ENCODE measurements around the gene SPOCK1.

SPOCK1 gene

DNA sequence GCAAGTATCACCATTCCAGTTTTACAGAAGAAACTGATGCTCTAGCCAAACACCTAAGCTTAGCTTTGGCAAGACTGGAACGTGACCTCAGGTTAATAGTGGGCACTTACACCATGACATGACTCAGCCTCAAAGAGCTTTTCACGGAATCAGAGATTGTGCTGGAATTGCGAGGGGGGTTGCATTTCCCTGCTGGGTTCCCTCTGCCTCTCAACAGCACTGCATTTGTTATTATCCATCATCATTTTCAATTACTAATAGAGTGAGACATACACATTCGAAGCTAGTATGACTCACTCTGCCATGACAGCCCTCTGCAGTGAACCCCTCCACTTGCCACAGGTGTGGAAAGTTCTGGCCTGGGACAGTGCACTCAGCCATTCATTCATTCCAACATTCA, 8.0 kb downstream of the SPOCK1 start:
- DNase-seq = no peak

DNA sequence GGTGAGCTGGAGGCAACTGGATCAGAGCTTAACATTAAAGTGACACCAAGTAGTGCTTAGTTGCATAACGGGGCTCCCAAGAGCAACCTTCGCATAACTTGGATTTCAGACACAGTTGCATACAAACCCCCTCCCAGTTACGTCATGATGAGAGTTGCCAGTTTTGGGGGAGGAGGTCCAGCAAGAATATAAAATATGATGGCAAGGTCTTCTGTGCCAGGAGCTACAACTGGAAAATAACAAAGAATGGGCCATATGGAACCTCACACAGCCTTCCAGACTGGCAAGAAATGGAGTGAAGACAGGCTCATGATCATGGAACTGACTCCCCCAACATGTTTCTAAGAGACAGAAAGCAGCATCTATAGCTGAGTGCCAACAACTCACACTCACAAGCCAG, 8.5 kb downstream of the SPOCK1 start:
- DNase-seq = no peak

DNA sequence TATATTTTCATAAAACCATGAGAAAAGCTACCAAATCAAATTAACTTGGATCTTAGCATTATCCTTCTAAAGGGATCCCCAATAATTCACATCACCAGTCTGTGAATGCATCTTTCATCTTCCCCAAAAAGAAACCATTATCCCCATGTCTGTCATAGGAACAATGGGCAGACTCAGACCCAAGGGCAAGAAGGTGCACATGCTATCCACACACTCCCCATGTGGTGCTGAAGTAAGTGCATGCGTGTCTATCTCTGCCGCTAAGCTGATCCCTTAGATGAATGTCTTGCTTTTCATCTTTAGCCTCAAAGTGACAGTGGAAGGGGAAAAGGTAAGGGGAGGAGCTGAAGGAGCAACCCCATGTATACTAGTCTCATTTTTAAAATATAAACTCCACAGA, 10.2 kb downstream of the SPOCK1 start:
- DNase-seq = no peak

DNA sequence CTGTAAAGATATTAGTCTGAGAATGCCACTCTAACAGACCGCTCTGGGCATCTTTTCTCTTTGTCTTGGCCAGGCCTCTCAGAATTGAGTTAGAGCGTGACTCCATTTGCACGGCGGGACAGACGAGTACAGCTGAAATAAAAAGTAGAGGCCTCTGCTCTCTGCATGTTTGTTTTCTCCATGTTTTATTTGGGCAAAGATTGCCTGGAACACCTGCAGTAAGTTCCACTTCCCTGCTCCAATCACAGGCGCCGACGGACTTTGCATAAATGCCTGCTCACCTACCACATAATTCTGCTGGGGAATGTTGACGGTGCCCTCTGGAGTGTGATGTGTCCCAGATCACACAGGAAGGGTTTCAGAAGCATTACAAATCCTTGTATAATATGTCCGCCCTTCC, 10.6 kb downstream of the SPOCK1 start:
- no peak for DNase-seq

DNA sequence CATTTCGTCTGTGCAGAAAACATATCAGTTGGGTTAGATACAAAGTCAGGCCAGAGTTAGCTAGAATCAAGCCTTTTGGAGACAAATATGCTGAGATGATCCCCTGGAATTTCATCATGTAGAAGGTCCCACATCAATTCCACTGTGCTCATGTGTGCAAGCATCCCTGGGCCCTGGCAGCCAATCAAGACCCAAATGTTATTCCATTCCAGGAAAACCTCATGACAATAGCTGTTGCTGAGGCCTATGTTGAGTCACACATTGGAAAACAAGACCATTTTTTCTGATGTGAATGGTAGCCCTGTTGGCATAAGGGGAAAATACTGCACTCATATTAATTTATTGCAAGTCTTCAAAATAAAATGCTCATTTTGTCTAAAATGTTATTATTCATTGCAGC, 11.5 kb downstream of the SPOCK1 start:
- no peak for DNase-seq

DNA sequence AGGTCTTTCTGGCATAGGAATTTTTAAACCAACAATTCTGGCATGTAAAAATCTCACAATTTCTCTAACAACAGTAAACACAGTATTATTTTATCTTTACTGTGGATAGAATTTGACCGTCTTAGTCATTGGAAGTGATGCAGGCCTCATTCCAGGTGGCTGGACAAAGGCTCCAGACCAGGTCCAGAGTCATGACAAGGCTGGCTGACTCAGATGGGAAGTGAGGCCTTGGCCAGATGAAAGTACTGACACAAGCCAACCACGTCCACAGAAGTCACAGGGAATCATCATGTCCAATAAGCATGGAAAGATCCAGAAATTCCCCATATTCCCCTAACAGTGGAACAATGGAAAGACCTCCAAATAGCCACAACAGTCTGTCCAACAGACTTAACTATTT, 12.4 kb downstream of the SPOCK1 start:
- DNase-seq = no peak

DNA sequence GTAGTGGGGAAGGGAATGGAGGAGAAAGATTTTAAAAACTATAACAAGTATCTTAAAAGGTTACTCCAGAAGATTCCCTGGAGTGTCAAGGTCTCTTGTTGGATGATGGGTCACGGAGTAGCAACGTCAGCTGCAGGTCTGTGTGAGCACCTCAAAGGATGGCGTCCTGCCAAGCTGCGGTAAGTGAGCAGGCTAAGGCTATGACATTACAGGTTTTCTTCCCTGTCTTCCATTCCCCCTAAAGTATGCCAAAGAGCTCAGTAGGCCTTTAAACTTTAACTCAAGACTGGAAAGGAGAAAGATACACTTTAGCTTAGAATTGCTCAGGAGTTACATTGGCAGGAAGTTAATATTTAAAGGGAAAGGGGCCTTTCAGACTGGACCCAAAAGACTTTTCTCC, 17.5 kb downstream of the SPOCK1 start:
- DNase-seq = no peak

DNA sequence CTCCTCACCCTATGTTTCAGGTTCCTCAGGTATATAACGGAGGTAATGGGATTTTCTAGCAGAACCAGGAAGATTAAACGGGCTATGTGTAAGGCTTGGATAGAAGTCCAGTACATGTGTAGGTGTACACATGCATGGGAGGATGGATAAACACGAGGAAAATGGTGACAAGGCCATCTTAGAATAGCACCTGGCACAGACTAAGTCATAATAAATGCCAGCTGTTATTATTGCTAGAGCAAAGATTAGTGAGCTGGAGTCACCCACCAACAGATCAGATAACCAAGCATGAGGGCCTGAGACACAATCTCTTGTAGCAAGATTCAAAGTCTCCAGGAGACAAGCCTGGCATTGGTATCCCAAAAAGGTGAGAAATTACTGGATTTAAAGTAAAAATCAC, 21.1 kb downstream of the SPOCK1 start:
- no peak for DNase-seq

DNA sequence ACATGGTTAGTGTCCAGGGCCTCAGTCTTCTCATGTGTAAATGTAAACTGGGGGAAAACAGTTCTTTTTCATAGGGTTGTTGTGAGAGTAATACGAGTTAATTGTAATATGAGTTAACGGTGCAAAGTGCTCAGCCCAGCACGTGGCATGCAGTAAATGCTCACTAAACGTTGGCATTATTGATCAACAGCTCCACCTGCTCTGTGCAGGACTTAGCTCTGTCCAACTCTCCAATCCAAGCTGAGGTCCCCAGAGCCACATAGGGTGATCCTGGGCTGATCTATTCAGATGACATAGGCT, 28.3 kb downstream of the SPOCK1 start:
- DNase-seq = no peak

DNA sequence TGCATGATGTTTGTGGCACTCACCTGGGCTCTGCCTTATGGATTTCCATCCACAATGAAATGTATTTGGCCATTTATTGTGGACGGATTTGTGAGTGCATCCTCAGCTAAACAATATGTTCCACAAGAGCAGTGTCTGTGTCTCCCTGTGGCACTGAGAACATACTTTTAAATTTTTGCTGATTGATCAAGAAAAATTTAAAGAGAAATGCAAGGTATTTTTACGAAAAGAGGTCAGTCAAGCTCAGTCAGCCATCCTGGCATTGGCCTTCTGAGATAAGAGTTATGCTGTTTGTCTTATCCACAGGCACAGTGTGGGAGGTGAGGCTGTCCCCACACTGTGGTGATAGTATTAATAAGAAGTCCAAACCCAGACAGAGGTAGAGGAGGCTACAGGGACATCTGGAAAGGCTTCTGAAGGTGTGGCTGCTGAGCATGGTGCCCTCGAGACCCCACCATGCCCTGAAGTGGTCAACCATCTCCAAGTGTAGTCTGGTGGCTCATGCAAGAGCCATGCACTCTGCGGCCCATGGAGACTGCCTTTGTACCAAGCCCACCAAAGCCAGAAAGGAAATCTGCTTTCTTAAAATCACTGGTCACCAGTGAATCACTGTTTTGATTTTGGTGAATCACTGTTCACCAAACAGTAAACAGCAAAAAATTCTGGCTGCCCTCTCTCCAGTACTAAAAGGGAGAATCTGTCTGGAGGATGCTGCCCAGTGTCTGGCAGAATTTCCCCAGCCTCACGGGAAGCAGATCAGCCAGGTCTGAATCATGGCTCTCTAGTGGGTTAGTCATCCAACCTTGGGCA, 28.8 kb downstream of the SPOCK1 start:
- DNase-seq = no peak

DNA sequence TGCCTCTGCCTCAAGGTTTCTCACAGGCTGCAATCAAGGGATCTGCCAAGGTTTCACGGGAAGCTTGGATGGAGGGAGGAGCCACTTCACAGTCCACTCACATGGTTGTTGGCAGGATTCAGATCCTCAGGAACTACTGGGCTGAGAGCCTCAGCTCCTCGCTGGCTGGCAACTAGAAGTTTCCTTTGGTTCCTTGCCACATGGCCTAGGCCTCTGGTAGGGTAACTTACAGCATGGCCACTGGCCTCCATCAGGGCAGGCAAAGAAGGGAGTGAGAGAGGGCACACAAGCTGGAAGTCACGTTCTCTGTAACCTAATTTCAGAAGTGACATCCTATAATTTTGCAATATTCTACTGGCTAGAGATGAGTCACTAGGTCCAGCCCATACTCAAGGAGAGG, 32.2 kb downstream of the SPOCK1 start:
- no peak for DNase-seq

DNA sequence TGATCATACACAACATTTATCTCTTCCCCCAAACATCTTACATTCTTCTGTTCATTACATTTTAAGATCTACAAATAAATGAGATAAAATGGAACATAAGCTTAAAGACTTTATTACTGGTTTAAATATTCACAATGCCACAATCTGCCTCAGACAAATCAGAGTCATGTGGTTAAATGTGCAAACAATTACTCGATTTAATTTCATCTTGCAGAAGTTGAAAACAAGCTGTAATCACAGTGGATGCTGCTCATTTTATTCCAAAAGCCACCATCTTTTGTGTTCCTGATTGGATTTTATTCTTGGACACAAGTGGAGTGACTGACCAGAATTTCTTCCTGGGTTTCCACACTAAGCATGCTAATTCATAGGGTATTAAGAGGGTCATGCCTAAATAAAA, 33.2 kb downstream of the SPOCK1 start:
- no peak for DNase-seq

DNA sequence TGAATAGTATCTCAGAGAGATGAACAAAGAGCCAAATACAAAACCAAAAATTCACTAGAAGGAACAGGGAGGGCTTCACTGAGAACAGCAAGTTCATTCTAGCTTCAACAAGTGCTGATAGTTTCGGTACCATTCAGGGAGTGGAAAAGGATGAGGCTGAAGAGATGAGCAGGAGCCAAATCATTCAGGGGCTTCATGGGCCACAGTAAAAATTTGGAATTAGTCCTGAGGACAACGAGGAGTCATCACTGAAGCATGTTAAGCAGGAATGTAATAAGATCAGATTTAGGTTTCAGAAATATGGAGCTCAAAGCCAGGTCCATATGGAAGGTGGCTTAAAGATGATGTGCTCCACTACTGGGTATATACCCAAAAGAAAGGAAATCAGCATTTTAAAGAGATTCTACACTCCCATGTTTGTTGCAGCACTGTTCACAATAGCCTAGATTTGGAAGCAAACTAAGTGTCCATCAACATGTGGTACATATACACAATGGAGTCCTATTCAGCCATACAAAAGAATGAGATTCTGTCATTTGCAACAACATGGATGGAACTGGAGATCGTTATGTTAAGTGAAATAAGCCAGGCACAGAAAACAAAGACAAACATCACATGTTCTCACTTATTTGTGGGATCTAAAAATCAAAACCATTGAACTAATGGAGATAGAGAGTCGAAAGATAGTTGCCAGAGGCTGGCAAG, 36.2 kb downstream of the SPOCK1 start:
- DNase-seq = no peak

DNA sequence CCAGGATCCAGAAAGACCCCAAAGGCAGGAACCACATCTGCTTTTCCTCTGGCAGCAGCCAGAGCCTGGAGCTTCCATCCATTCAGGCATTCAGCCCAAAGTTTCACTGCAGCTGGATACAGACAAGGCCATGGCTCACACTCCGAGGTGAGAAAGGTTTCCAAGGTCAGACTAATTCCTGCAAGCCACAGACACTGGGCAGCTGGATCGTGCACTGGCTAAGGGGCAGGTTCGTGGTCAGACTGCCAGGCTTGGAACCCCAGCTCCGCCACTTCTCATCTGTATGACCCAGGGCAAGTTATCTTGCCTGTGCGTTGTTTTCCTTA, 36.9 kb downstream of the SPOCK1 start:
- DNase-seq = no peak

DNA sequence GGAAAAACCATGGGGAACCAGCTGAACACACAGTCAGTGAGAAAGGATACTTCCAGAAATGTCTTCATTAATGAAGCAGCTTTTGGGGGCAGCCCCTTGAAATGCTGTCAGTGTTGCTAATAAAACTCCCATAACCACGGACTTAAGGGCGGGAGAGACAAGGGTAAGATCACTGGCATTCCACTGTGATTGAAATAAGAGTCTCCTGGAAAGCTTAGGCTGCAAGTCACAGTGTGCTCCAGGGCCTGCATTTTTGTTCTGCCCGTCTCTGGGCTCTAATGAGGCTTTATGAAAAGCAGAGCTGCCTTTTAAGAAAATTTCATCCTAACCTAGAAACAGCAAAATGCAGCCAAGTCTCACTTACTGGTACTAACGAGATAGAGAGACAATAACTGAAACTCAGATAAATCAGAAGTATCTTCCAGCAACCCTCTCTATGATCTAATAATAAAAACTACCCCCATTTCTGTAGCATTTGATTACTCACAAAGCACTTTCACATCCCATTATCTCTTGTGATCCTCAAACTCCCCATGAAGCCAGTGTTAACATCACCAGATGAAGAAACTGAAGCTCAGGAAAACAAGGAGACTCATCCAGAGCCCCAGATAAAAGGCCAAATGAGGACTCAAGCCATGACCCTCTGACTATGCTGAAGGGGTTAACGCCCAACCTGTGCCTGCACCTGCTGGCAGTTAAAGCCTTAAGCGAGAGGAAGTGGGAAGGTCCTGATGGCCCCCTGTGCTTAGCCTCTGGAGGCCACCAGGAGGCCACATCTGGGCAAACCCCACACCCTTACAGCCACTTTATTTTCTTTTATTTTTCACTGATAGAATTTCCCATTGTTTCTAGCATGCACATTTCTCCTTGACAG, 37.5 kb downstream of the SPOCK1 start:
- no peak for DNase-seq

DNA sequence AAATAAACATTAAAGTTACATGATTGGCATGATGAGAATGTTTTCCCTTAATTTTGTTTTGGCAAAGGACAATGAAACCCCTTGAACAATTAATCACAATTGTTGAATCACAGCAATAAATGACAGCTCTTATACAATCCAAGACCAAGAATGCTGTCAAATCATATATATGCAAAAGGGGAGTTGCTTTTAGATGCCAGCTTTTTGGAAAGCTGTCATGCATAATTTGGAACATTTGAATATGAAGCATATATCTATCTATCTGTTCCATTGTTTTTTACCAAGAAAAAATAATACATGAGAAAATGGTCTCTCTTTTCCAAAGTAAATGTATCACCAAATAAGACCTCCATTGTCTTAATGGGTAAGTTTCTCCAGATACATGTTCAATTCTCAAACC, 44.5 kb downstream of the SPOCK1 start:
- no peak for DNase-seq

DNA sequence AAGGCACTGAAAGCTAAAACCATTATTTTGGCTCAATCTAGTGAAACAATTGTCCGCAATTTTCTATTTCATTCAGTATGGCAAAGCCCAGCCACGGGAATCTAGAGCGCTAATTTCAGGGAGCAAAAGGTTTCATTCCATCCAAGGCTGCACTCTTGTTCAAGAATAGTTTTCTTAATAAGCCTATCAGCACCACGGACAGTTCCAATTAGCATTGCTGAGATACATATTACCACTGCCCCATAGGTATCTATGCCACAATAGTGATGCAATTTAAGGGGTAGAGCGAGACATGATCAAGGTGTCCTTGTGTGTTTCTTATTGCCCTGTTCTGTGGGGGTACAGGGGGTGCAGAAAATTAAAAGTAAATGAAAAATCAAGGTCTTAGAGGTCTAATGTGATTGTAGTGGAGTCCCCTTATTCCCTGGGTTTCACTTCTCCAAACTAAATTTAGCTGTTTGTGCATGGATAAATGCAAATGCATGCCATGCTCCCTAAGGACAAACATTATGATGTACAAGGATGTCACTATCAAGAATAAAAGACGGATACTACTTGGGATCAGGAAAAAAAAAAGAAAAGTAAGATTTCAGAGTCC, 45.5 kb downstream of the SPOCK1 start:
- DNase-seq = no peak

DNA sequence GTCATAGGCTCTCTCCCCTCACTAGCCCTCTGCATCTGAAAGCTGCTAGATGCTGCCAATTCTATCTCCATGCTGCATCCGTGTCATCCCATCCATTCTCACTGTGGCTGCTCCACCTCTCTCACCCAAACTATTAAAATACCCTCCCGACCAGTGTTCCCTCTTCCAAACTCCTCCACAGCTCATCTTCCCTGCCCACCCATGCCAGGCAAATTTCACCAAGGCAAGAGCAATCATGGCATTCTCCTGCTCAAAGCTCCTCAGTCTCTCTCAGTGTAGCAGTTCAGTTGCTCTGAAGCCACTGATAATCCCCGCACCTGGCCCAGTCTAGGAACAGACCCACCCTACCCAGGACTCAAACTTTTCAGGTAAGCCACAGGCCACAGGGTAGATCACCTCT, 48.4 kb downstream of the SPOCK1 start:
- DNase-seq = no peak

DNA sequence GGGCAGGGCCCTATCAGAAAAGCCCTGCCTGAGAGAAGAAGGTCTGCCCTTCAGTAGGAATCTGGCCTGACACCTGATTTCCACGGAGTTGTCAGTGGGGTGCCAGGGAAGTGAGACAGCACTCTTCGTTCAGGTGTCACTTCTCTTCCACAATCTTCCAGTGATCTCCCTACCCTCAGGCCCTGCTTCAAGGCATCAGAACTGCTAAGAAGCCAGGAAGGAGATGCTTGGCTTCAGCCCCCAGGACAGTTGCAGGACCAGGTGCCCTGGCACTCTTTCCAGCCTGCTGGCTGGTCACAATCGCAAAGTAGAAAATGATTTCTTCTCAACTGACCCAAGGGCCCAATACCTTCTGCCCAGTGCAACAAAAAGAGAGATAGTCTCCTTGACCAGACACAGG, 50.3 kb downstream of the SPOCK1 start:
- DNase-seq = no peak

DNA sequence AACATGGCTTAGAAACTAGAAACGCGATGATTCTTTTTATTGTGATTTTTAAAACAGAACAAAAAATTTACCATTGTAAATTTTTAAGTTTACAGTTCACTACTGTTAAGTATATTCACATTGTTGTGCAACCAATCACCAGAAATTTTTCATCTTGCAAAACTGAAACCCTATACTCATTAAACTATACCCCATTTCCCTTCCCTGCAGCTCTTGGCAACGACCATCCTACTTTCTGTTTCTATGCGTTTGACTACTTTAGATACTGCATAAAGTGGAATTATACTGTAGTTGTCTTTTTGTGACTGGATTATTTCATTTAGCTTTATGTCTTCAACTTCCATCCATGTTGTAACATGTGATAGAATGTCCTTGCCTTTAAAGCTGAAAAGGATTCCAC, 52.5 kb downstream of the SPOCK1 start:
- DNase-seq = no peak

DNA sequence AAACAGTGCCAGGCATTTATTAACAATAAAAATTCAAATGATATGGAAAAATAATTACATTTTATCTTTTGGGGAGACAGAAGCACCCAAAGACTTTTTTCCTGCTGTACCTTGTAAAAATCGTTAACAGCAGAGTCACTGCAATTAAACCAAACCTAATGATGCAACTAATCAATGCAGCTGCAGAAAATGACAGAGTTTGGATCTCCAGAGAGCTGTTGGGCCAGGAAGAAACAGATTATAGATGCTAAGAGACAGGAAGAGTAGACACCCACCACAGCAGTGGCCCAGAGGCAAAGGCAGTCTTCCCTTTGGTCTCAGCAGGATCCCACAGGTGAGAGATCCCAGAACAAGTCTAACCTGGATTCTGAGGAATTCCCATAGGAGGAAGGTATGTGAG, 53.0 kb downstream of the SPOCK1 start:
- no peak for DNase-seq

DNA sequence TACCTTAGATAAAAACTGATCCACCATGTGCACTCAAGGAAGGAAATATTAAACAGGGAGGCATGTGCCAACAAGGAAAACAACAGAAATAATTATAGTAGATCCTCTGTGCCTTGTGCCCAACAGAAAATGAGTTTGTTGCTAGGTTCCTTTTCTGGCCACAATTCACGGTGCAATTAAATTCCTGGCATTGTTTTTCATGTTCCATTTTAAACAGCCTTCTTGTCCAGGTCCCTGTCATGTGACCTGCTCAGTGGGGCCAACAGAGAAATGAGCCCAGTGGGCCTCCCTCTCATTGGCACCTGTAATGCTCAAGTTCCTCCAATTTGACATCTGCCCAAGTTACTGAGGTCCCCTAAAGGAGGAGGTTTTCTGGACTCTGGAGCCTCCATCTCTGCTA, 56.5 kb downstream of the SPOCK1 start:
- DNase-seq = no peak

DNA sequence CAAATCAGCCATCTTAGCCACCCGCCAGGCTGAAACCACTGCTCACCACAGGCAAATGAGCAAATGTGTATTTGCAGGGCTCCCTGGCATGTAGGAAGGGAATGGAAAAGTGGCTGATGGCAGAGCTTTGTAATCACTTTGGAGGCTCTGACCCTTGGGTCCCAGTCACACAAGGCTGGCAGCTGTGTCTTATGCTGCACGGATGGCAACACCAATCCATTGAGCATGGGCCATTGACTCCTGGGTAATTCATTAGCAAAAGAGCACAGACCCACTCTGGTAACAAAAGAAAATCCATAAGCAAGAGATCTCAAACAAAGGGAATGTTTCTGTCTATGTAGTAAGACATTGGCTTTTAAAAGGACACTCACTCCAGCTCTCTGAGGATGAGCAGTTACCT, 57.6 kb downstream of the SPOCK1 start:
- DNase-seq = no peak

DNA sequence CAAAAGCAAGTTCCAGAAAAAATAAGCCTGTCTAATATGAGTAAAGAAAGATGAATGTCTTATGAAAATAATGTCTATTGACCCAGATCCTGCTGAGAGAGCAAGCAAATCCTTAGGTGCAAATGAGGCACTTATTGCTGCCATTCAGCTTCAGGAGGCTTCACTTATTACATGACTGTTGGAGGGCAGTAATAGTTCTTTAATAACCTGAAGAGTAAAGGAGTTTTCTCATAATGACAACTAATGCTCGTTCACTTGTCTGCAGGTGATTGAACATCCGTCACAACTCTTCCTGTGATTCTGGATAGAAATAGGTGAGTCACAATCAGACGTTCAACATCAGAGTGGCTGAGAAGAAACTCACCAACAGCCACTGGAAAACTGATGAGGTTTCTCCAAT, 58.3 kb downstream of the SPOCK1 start:
- DNase-seq = no peak
